GM23338 (cell line): Measurements from ENCODE around the gene KSR2.

ENCODE experiments used
- CREB1 ChIP-seq: fragments of 250-450 bp; sonication (Bioruptor Pico); IDR thresholded peaks from 2 replicates; pipeline ENCODE4 v1.5.0; 2020; ENCODE audit warnings: low read depth, mild to moderate bottlenecking, moderate library complexity
- EZH2 ChIP-seq: fragments of 200-600 bp; sonication (generic); IDR thresholded peaks from one replicate; pipeline ENCODE4 v1.8.0; 2017; ENCODE audit warnings: antibody characterized with exemption, mild to moderate bottlenecking, low read depth; ENCODE audit not compliant: unreplicated experiment
- EZH2phosphoT487 ChIP-seq: fragments of 200-600 bp; sonication (generic); IDR thresholded peaks from one replicate; pipeline ENCODE4 v1.8.1; 2018; ENCODE audit warnings: antibody characterized with exemption; ENCODE audit not compliant: unreplicated experiment
- JUNB ChIP-seq: IDR thresholded peaks from one replicate; pipeline ENCODE4 v1.6.1; 2016; ENCODE audit warnings: antibody characterized with exemption; ENCODE audit not compliant: unreplicated experiment
- NANOG ChIP-seq: IDR thresholded peaks from 2 replicates; pipeline ENCODE4 v1.6.1; 2016; ENCODE audit warnings: antibody characterized with exemption, borderline replicate concordance
- POLR2AphosphoS5 ChIP-seq: IDR thresholded peaks from 2 replicates; pipeline ENCODE4 v1.6.1; 2016; ENCODE audit warnings: antibody characterized with exemption, low read depth
- REST ChIP-seq: IDR thresholded peaks from one replicate; pipeline ENCODE4 v1.6.1; 2018; ENCODE audit warnings: antibody characterized with exemption; ENCODE audit not compliant: unreplicated experiment
- STAT1 ChIP-seq: IDR thresholded peaks from one replicate; pipeline ENCODE4 v1.6.1; 2016; ENCODE audit warnings: antibody characterized with exemption; ENCODE audit not compliant: unreplicated experiment
- ZNF114 ChIP-seq: fragments of 250-450 bp; sonication (Bioruptor Pico); IDR thresholded peaks from 2 replicates; pipeline ENCODE4 v1.5.0; 2020; ENCODE audit warnings: mild to moderate bottlenecking, moderate library complexity
- ZNF331 ChIP-seq: fragments of 250-450 bp; sonication (Bioruptor Pico); IDR thresholded peaks from 2 replicates; pipeline ENCODE4 v1.5.0; 2020; ENCODE audit warnings: low read depth, mild to moderate bottlenecking, moderate library complexity
- TF ChIP-seq, protein P1 (sequence below), 2 experiments: fragments of 200-600 bp in 1 of 2; sonication (generic) in 1 of 2; conservative IDR thresholded peaks; 2 replicates each; pipeline versions ENCODE4 v1.5.1 to v1.6.1; 2016 to 2017; ENCODE audit warnings: antibody characterized with exemption in 2 of 2, low read depth in 2 of 2, mild to moderate bottlenecking in 2 of 2, moderate library complexity in 1 of 2
- TF ChIP-seq, protein P2 (sequence below): IDR thresholded peaks from 2 replicates; pipeline ENCODE4 v1.6.1; 2016; ENCODE audit warnings: antibody characterized with exemption
- TF ChIP-seq, protein P3 (sequence below): fragments of 250-450 bp; sonication (Bioruptor Pico); IDR thresholded peaks from 2 replicates; pipeline ENCODE4 v1.5.0; 2020; ENCODE audit warnings: mild to moderate bottlenecking, moderate library complexity

- TF ChIP-seq POLR2AphosphoS5, result no peak
- TF ChIP-seq JUNB, result no peak
- TF ChIP-seq, protein P1, sequence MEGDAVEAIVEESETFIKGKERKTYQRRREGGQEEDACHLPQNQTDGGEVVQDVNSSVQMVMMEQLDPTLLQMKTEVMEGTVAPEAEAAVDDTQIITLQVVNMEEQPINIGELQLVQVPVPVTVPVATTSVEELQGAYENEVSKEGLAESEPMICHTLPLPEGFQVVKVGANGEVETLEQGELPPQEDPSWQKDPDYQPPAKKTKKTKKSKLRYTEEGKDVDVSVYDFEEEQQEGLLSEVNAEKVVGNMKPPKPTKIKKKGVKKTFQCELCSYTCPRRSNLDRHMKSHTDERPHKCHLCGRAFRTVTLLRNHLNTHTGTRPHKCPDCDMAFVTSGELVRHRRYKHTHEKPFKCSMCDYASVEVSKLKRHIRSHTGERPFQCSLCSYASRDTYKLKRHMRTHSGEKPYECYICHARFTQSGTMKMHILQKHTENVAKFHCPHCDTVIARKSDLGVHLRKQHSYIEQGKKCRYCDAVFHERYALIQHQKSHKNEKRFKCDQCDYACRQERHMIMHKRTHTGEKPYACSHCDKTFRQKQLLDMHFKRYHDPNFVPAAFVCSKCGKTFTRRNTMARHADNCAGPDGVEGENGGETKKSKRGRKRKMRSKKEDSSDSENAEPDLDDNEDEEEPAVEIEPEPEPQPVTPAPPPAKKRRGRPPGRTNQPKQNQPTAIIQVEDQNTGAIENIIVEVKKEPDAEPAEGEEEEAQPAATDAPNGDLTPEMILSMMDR (conservative IDR thresholded peaks at IDR 0.05; ENCODE audit: low read depth in 2 of 2), result no peak
- TF ChIP-seq EZH2, result no peak
- no peak for TF ChIP-seq REST
- TF ChIP-seq EZH2phosphoT487, result no peak
- TF ChIP-seq, protein P2, sequence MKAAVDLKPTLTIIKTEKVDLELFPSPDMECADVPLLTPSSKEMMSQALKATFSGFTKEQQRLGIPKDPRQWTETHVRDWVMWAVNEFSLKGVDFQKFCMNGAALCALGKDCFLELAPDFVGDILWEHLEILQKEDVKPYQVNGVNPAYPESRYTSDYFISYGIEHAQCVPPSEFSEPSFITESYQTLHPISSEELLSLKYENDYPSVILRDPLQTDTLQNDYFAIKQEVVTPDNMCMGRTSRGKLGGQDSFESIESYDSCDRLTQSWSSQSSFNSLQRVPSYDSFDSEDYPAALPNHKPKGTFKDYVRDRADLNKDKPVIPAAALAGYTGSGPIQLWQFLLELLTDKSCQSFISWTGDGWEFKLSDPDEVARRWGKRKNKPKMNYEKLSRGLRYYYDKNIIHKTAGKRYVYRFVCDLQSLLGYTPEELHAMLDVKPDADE, result no peak
- no peak for TF ChIP-seq CREB1 (CRISPR knock-in tag)
- TF ChIP-seq ZNF331, result no peak
- TF ChIP-seq STAT1, result no peak
- no peak for TF ChIP-seq NANOG
- no peak for TF ChIP-seq ZNF114
- TF ChIP-seq, protein P3, sequence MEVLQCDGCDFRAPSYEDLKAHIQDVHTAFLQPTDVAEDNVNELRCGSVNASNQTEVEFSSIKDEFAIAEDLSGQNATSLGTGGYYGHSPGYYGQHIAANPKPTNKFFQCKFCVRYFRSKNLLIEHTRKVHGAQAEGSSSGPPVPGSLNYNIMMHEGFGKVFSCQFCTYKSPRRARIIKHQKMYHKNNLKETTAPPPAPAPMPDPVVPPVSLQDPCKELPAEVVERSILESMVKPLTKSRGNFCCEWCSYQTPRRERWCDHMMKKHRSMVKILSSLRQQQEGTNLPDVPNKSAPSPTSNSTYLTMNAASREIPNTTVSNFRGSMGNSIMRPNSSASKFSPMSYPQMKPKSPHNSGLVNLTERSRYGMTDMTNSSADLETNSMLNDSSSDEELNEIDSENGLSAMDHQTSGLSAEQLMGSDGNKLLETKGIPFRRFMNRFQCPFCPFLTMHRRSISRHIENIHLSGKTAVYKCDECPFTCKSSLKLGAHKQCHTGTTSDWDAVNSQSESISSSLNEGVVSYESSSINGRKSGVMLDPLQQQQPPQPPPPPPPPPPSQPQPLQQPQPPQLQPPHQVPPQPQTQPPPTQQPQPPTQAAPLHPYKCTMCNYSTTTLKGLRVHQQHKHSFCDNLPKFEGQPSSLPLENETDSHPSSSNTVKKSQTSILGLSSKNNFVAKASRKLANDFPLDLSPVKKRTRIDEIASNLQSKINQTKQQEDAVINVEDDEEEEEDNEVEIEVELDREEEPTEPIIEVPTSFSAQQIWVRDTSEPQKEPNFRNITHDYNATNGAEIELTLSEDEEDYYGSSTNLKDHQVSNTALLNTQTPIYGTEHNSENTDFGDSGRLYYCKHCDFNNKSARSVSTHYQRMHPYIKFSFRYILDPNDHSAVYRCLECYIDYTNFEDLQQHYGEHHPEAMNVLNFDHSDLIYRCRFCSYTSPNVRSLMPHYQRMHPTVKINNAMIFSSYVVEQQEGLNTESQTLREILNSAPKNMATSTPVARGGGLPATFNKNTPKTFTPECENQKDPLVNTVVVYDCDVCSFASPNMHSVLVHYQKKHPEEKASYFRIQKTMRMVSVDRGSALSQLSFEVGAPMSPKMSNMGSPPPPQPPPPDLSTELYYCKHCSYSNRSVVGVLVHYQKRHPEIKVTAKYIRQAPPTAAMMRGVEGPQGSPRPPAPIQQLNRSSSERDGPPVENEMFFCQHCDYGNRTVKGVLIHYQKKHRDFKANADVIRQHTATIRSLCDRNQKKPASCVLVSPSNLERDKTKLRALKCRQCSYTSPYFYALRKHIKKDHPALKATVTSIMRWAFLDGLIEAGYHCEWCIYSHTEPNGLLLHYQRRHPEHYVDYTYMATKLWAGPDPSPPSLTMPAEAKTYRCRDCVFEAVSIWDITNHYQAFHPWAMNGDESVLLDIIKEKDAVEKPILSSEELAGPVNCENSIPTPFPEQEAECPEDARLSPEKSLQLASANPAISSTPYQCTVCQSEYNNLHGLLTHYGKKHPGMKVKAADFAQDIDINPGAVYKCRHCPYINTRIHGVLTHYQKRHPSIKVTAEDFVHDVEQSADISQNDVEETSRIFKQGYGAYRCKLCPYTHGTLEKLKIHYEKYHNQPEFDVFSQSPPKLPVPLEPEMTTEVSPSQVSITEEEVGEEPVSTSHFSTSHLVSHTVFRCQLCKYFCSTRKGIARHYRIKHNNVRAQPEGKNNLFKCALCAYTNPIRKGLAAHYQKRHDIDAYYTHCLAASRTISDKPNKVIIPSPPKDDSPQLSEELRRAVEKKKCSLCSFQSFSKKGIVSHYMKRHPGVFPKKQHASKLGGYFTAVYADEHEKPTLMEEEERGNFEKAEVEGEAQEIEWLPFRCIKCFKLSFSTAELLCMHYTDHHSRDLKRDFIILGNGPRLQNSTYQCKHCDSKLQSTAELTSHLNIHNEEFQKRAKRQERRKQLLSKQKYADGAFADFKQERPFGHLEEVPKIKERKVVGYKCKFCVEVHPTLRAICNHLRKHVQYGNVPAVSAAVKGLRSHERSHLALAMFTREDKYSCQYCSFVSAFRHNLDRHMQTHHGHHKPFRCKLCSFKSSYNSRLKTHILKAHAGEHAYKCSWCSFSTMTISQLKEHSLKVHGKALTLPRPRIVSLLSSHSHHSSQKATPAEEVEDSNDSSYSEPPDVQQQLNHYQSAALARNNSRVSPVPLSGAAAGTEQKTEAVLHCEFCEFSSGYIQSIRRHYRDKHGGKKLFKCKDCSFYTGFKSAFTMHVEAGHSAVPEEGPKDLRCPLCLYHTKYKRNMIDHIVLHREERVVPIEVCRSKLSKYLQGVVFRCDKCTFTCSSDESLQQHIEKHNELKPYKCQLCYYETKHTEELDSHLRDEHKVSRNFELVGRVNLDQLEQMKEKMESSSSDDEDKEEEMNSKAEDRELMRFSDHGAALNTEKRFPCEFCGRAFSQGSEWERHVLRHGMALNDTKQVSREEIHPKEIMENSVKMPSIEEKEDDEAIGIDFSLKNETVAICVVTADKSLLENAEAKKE (CRISPR knock-in tag), result no peak
Measured at GRCh38 chr12:117919479-117919878, 49.3 kb downstream of the KSR2 start.
